Left ventricle myocardium inferior (tissue), 1 donor: ENCODE measurements around the gene ADAMTS19. TPM values are rescaled to one million over a fixed set of nuclear protein-coding genes. Genes with fewer than 3 reads are reported as not detected.

ENCODE experiments used
- DNase-seq: peaks from one replicate; pipeline ENCODE4 v3.0.0-alpha.2; 2020
- H3K27ac ChIP-seq: fragments of 200-600 bp; replicated peaks from 2 replicates; pipeline ENCODE4 v1.8.0; 2021
- H3K27me3 ChIP-seq: fragments of 200-600 bp; 2 replicates; pipeline ENCODE4 v1.8.0; 2021; ENCODE audit warnings: low read depth
- H3K36me3 ChIP-seq: fragments of 200-600 bp; 2 replicates; pipeline ENCODE4 v1.8.0; 2021
- H3K4me1 ChIP-seq: fragments of 200-600 bp; 2 replicates; pipeline ENCODE4 v1.8.0; 2021
- H3K4me3 ChIP-seq: fragments of 200-600 bp; 2 replicates; pipeline ENCODE4 v1.8.0; 2021; ENCODE audit warnings: mild to moderate bottlenecking, moderate library complexity
- H3K9me3 ChIP-seq: fragments of 200-600 bp; replicated peaks from 2 replicates; pipeline ENCODE4 v1.8.0; 2021
- CTCF ChIP-seq: fragments of 200-600 bp; IDR thresholded peaks from 2 replicates; pipeline ENCODE4 v1.8.0; 2021; ENCODE audit warnings: antibody characterized with exemption, mild to moderate bottlenecking, borderline replicate concordance
- intact Hi-C: fragments of 100-400 bp; cut with micrococcal nuclease; formaldehyde crosslinking; loops from one replicate; pipeline ENCODE4 v1.11.0; 2022
- total RNA-seq: library from RNA; stranded (reverse); fragmentation: NEBNext Ultra II Directional; extraction: Animal tissue kit (Norgen Biotek cat#: 25700); gene quantifications from one replicate; pipeline ENCODE4 v1.2.1, GENCODE V29; 2021
- donor health status: DM: no; HTN: yes; CAD: no; lungs with severe emphysema.

The ADAMTS19 gene
- total RNA-seq, 1 donor from 2014 or later: 0.38 TPM

DNA sequence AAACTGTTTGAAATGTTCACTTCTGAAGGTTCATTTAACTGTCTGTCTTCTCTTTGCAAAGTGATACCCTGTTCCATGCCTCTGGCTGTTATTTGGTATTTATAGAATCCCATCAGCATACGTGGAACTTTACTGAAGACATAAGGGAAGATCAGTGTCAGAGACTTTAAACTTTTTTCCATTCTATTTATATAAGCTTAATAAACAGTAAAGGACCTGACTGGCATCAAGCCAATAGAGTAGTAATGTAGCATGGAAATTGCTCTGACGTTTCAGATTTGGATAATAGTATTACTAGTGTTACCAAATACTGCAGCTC lies 192.9 kb downstream of the ADAMTS19 start:
- no peaks in the 10 kb centered on the region for H3K9me3 ChIP-seq
- no peak overlapping the region for H3K27ac ChIP-seq
- DNase-seq: no peak
- TF ChIP-seq CTCF: no peak
- intact Hi-C loops: no loop called here
- H3K4me1 ChIP-seq: no peaks in the 10 kb centered on the region
- no peaks in the 10 kb centered on the region for H3K27me3 ChIP-seq
- H3K36me3 ChIP-seq: no peaks in the 10 kb centered on the region
- no peak overlapping the region for H3K4me3 ChIP-seq

DNA sequence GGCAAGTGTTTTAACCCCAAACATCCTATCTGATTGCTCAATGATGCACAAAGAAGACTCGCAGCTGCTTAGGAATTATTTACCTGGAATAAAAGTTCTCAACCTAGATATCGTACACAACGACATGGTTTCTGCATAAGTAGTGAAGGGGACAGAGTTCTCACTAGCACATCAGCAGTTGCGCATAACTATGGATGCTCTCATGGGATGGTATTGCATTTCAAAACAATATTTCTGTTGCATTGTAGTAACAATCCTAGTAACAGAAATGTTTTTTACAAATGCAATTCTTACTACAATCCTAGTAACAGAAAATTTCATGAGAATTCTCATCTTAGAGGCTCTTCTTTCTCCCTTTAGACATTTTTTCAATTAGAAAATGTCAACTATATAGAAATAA lies 193.3 kb downstream of the ADAMTS19 start:
- no peak for DNase-seq
- H3K9me3 ChIP-seq: no peaks in the 10 kb centered on the region
- no peak overlapping the region for H3K4me3 ChIP-seq
- H3K27me3 ChIP-seq: no peaks in the 10 kb centered on the region
- intact Hi-C loops: no loop called here
- H3K27ac ChIP-seq: no peak overlapping the region
- H3K4me1 ChIP-seq: no peaks in the 10 kb centered on the region
- no peaks in the 10 kb centered on the region for H3K36me3 ChIP-seq
- TF ChIP-seq CTCF: no peak

DNA sequence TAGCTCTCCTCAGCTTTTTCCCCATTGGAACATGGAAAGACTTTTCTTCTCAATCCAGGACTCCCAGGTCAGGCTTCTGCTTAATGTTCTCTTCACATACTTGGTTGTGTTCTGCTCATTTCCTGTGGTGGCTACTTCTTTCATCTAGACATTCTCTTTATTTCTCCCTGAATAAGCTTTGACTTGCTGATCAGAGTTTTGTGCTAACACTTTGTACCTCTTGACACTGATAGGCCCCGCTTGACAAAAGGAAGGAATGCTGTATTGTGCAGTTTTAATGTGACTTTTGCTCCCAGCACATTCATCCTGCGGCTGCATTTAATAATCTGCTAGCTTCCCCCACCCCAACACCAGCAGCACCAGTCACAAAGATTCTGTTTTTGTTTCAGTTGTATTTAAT lies 196.9 kb downstream of the ADAMTS19 start:
- TF ChIP-seq CTCF: no peak
- Histone ChIP-seq H3K36me3 (no peaks in the 10 kb centered on the region), H3K27me3 (no peaks in the 10 kb centered on the region), H3K4me3 (no peak overlapping the region), H3K4me1 (no peaks in the 10 kb centered on the region), H3K9me3 (no peaks in the 10 kb centered on the region), H3K27ac (no peak overlapping the region)
- intact Hi-C loops: no loop called here
- no peak for DNase-seq

- Histone ChIP-seq H3K27ac (no peak overlapping the region), H3K9me3 (no peaks in the 10 kb centered on the region), H3K4me3 (no peak overlapping the region), H3K4me1 (no peaks in the 10 kb centered on the region), H3K27me3 (no peaks in the 10 kb centered on the region), H3K36me3 (no peaks in the 10 kb centered on the region)
- intact Hi-C loops: no loop called here
- TF ChIP-seq CTCF: no peak
- DNase-seq: no peak
Observed at GRCh38 chr5:129658801-129659200, 198.7 kb downstream of the ADAMTS19 start.

GRCh38 chr5:129661366-129662035 lies 201.4 kb downstream of the ADAMTS19 start:
- Histone ChIP-seq H3K27me3 (no peaks in the 10 kb centered on the region), H3K4me3 (no peak overlapping the region), H3K9me3 (no peaks in the 10 kb centered on the region), H3K36me3 (no peaks in the 10 kb centered on the region), H3K4me1 (no peaks in the 10 kb centered on the region), H3K27ac (no peak overlapping the region)
- TF ChIP-seq CTCF: no peak
- DNase-seq: no peak
- intact Hi-C loops: no loop called here
